Astrocyte of the spinal cord (primary cell): ENCODE data around the gene GOLGA1.
A peak's percentile ranks its signal among the peaks of the same experiment; 100 is the strongest.
"Not testable (repeated sequence)": the region's sequence is repeated elsewhere in the genome, so short reads cannot be mapped to it uniquely, and the experiment has no call there.

ENCODE experiments used
- DNase-seq: peaks from one replicate; pipeline ENCODE4 v3.0.0; 2011; ENCODE audit warnings: low read depth, low spot score
- H3K4me3 ChIP-seq: 2 replicates; pipeline ENCODE4 v1.5.1; 2011; ENCODE audit warnings: low read depth, mild to moderate bottlenecking, low read length, moderate library complexity
- CTCF ChIP-seq: IDR thresholded peaks from 2 replicates; pipeline ENCODE4 v1.5.1; 2012; ENCODE audit warnings: low read depth, mild to moderate bottlenecking, low read length, inconsistent platforms
- in situ Hi-C: cut with HindIII; loops from 2 replicates; pipeline ENCODE4 v1.10.0; 2017; ENCODE audit warnings: low sequenced_read_pairs

Gene GOLGA1

GRCh38 chr9:124969401-124969800, 28.5 kb upstream of the GOLGA1 start:
- no peak overlapping the region for H3K4me3 ChIP-seq
- no peak for DNase-seq
- in situ Hi-C loops = no loop called here
- TF ChIP-seq CTCF = no peak

- in situ Hi-C loops = no loop called here
- TF ChIP-seq CTCF = no peak
- H3K4me3 ChIP-seq = no peak overlapping the region
- DNase-seq = no peak
Observed at GRCh38 chr9:124968238-124968637, 27.4 kb upstream of the GOLGA1 start.

GRCh38 chr9:124965775-124966568, 25.1 kb upstream of the GOLGA1 start:
- DNase-seq, H3K4me3 ChIP-seq, in situ Hi-C loops: not testable (repeated sequence)

- in situ Hi-C loops = no loop called here
- no peak overlapping the region for H3K4me3 ChIP-seq
- DNase-seq = no peak
- no peak for TF ChIP-seq CTCF
Observed at GRCh38 chr9:124964604-124965003, 23.7 kb upstream of the GOLGA1 start.

- in situ Hi-C loops = no loop called here
- no peak overlapping the region for H3K4me3 ChIP-seq
- TF ChIP-seq CTCF = no peak
- no peak for DNase-seq
Observed at GRCh38 chr9:124964056-124964455, 23.2 kb upstream of the GOLGA1 start.

GRCh38 chr9:124960409-124960752, 19.5 kb upstream of the GOLGA1 start:
- DNase-seq = no peak
- no peak for TF ChIP-seq CTCF
- H3K4me3 ChIP-seq = no peak overlapping the region
- in situ Hi-C loops = no loop called here

- DNase-seq = peak; percentile 58
- in situ Hi-C loops, H3K4me3 ChIP-seq: not testable (repeated sequence)
Observed at GRCh38 chr9:124959671-124960408, 19.0 kb upstream of the GOLGA1 start.
